Measurements from ENCODE around the gene PRSS57. TPM values are rescaled to one million over a fixed set of nuclear protein-coding genes. Genes with fewer than 3 reads are reported as not detected.

The PRSS57 gene
- total RNA-seq, 1 experiment from 2014 or later: not detected

Other genes starting within 250 kb of the PRSS57 start
- gene SHC2, start 234.4 kb downstream of the PRSS57 start, total RNA-seq (2014; rRNA removed; shearing (Covaris generic)): 6.7 and 7.0 TPM in 2 replicates
- gene MADCAM1, start 199.0 kb downstream of the PRSS57 start, total RNA-seq (2014; rRNA removed; shearing (Covaris generic)): not detected in 2 replicates
- gene TPGS1, start 188.0 kb downstream of the PRSS57 start, total RNA-seq (2014; rRNA removed; shearing (Covaris generic)): 19.5 and 26.4 TPM in 2 replicates
- gene CDC34, start 163.7 kb downstream of the PRSS57 start, total RNA-seq (2014; rRNA removed; shearing (Covaris generic)): 51.0 and 52.7 TPM in 2 replicates
- 0.21 and 1.1 TPM in 2 replicates for gene GZMM, start 151.4 kb downstream of the PRSS57 start, total RNA-seq (2014; rRNA removed; shearing (Covaris generic))
- 399 and 435 TPM in 2 replicates for gene BSG, start 122.9 kb downstream of the PRSS57 start, total RNA-seq (2014; rRNA removed; shearing (Covaris generic))
- 1.1 and 1.2 TPM in 2 replicates for gene HCN2, start 105.6 kb downstream of the PRSS57 start, total RNA-seq (2014; rRNA removed; shearing (Covaris generic))
- gene POLRMT, start 61.9 kb downstream of the PRSS57 start, total RNA-seq (2014; rRNA removed; shearing (Covaris generic)): 29.0 and 37.3 TPM in 2 replicates
- 0.24 TPM in 1 of 2 replicates, not detected in the other for gene FGF22, start 55.6 kb downstream of the PRSS57 start, total RNA-seq (2014; rRNA removed; shearing (Covaris generic))
- gene RNF126, start 32.2 kb downstream of the PRSS57 start, total RNA-seq (2014; rRNA removed; shearing (Covaris generic)): 29.6 and 30.0 TPM in 2 replicates
- 6.4 and 7.8 TPM in 2 replicates for gene FSTL3, start 19.1 kb downstream of the PRSS57 start, total RNA-seq (2014; rRNA removed; shearing (Covaris generic))
- 4.0 and 4.3 TPM in 2 replicates for gene PALM, start 13.5 kb upstream of the PRSS57 start, total RNA-seq (2014; rRNA removed; shearing (Covaris generic))
- gene MISP, start 55.7 kb upstream of the PRSS57 start, total RNA-seq (2014; rRNA removed; shearing (Covaris generic)): not detected in 2 replicates
- gene PTBP1, start 102.0 kb upstream of the PRSS57 start, total RNA-seq (2014; rRNA removed; shearing (Covaris generic)): 124 and 140 TPM in 2 replicates
- 1.4 and 1.8 TPM in 2 replicates for gene PLPPR3, start 126.5 kb upstream of the PRSS57 start, total RNA-seq (2014; rRNA removed; shearing (Covaris generic))
- gene AZU1, start 132.4 kb upstream of the PRSS57 start, total RNA-seq (2014; rRNA removed; shearing (Covaris generic)): not detected in 2 replicates
- gene PRTN3, start 145.5 kb upstream of the PRSS57 start, total RNA-seq (2014; rRNA removed; shearing (Covaris generic)): not detected in 2 replicates
- not detected in 2 replicates for gene ELANE, start 156.9 kb upstream of the PRSS57 start, total RNA-seq (2014; rRNA removed; shearing (Covaris generic))
- gene CFD, start 164.2 kb upstream of the PRSS57 start, total RNA-seq (2014; rRNA removed; shearing (Covaris generic)): 1.4 and 4.3 TPM in 2 replicates
- gene MED16, start 197.7 kb upstream of the PRSS57 start, total RNA-seq (2014; rRNA removed; shearing (Covaris generic)): 3.2 and 3.9 TPM in 2 replicates
- gene RNU6-9, start 198.0 kb upstream of the PRSS57 start, total RNA-seq (2014; rRNA removed; shearing (Covaris generic)): not detected in 2 replicates
- 20.0 and 21.0 TPM in 2 replicates for gene R3HDM4, start 217.8 kb upstream of the PRSS57 start, total RNA-seq (2014; rRNA removed; shearing (Covaris generic))
- not detected in 2 replicates for gene KISS1R, start 221.9 kb upstream of the PRSS57 start, total RNA-seq (2014; rRNA removed; shearing (Covaris generic))
- 4.1 and 6.6 TPM in 2 replicates for gene ARID3A, start 230.6 kb upstream of the PRSS57 start, total RNA-seq (2014; rRNA removed; shearing (Covaris generic))

Measured in SK-MEL-5 (cell line).